KOPT-K1 (cell line): ENCODE results near the gene KISS1.

Experiments
- H3K27ac ChIP-seq: fragments of 200-600 bp; sonication (generic); 2 replicates; pipeline ENCODE4 v1.5.1; 2016; ENCODE audit warnings: antibody characterized with exemption, mild to moderate bottlenecking, low read depth, low read length; ENCODE audit not compliant: poor library complexity, severe bottlenecking
- H3K36me3 ChIP-seq: fragments of 200-600 bp; sonication (generic); 2 replicates; pipeline ENCODE4 v1.5.1; 2017; ENCODE audit warnings: antibody characterized with exemption, mild to moderate bottlenecking, low read length, moderate library complexity; ENCODE audit not compliant: insufficient read depth
- H3K9me3 ChIP-seq: fragments of 200-600 bp; sonication (generic); 2 replicates; pipeline ENCODE4 v1.5.1; 2017; ENCODE audit warnings: antibody characterized with exemption, low read length, mild to moderate bottlenecking; ENCODE audit not compliant: insufficient read depth, poor library complexity, severe bottlenecking

The KISS1 gene

GRCh38 chr1:204146965-204147364 lies 49.3 kb downstream of the KISS1 start:
- Histone ChIP-seq H3K9me3 (no peaks in the 10 kb centered on the region), H3K27ac (no peak overlapping the region)

GRCh38 chr1:204146309-204146708 lies 50.0 kb downstream of the KISS1 start:
- Histone ChIP-seq H3K36me3 (no peaks in the 10 kb centered on the region), H3K9me3 (no peaks in the 10 kb centered on the region), H3K27ac (no peak overlapping the region)

More at GRCh38 chr1:204146965-204147364, 49.3 kb downstream of the KISS1 start:
- no peaks in the 10 kb centered on the region for H3K36me3 ChIP-seq

- no peak overlapping the region for H3K27ac ChIP-seq
- no peaks in the 10 kb centered on the region for H3K36me3 ChIP-seq
- H3K9me3 ChIP-seq, result no peaks in the 10 kb centered on the region
These were observed 51.2 kb downstream of the KISS1 start for GRCh38 chr1:204145033-204145504.

- H3K9me3 ChIP-seq, result no peaks in the 10 kb centered on the region
- no peak overlapping the region for H3K27ac ChIP-seq
- H3K36me3 ChIP-seq, result no peaks in the 10 kb centered on the region
These were observed 52.8 kb downstream of the KISS1 start for GRCh38 chr1:204143276-204144041.

GRCh38 chr1:204142032-204142974 lies 54.0 kb downstream of the KISS1 start:
- no peak overlapping the region for H3K27ac ChIP-seq
- no peaks in the 10 kb centered on the region for H3K9me3 ChIP-seq
- H3K36me3 ChIP-seq, result no peaks in the 10 kb centered on the region

- Histone ChIP-seq H3K27ac (no peak overlapping the region), H3K36me3 (no peaks in the 10 kb centered on the region)
These were observed 55.2 kb downstream of the KISS1 start for GRCh38 chr1:204141131-204141530.

More at GRCh38 chr1:204141131-204141530, 55.2 kb downstream of the KISS1 start:
- no peaks in the 10 kb centered on the region for H3K9me3 ChIP-seq
